Measurements from ENCODE around the gene SLC16A10. TPM values are rescaled to one million over a fixed set of nuclear protein-coding genes. Genes with fewer than 3 reads are reported as not detected.
"Not testable (repeated sequence)": the region's sequence is repeated elsewhere in the genome, so short reads cannot be mapped to it uniquely, and the experiment has no call there.

Gene SLC16A10
- total RNA-seq, 1 donor from 2014 or later: 1.0 TPM

DNA sequence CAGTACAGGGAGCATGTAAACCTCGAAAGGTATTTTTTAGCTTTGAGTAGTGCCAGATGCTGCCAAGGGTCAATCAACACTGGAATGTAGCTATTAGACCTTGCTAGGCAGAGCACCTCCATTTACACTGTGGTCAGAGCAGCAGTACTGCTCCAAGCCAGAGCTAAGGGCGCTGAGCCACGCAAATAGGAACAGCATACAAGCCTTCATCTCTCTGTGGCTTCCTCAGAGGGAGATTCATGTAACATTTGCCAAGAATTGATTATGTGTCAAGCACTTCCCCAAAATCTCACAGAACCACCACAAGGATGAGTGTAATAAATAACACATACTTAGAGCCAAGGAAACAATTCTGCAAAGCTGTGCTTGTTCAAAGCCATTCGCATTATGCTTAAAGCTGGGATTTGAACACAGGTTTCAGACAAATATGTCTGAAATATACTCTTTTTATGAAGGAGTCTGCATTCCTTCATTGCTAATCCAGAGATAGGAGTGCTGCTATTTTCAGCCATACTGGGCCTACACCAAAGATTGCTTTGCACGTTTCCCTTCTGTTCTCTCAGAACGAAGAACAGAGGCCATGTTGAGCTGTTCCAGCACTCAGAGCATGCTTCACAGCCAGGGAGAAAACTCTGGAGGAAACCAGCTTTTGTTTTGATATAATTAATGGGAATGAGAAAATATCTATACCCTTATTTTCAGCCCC lies 97.7 kb downstream of the SLC16A10 start:
- intact Hi-C loops (cut with micrococcal nuclease): no loop called here

DNA sequence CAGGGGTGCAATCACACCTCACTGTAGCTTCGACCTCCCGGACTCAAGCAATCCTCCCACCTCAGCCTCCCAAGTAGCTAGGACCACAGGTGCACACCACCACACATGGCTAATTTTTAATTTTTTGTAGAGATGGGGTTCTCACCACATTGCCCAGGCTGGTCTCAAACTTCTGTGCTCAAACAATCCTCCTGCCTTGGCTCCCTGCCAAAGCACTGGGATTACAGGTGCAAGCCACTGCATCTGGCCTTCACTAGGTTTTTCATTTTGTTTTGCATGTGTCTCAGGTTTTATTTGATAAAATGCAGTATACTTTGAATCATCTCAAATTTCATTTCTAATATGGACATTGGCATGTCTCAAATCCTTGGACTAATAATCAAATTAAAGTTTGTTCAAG lies 98.7 kb downstream of the SLC16A10 start:
- intact Hi-C loops (cut with micrococcal nuclease): no loop called here

DNA sequence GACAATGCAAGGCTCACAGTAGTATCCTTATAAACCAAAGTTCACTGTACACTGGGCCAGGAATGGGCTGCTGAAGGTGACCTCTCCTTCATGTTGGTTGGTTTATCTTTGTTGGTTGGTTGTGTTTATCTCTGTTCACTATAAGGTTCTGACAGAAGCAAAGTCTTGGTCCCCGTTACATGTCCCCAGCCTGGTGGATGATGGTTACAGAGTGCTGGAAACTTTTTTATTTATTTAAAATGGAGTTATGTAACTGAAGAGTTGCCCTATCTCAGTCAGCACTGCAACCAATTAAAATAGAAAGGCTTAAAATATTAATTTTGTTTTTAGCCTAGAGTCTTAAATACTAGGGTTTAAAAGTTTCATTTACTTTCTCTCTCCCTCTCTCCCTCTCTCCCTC lies 100.6 kb downstream of the SLC16A10 start:
- intact Hi-C loops (cut with micrococcal nuclease): no loop called here

DNA sequence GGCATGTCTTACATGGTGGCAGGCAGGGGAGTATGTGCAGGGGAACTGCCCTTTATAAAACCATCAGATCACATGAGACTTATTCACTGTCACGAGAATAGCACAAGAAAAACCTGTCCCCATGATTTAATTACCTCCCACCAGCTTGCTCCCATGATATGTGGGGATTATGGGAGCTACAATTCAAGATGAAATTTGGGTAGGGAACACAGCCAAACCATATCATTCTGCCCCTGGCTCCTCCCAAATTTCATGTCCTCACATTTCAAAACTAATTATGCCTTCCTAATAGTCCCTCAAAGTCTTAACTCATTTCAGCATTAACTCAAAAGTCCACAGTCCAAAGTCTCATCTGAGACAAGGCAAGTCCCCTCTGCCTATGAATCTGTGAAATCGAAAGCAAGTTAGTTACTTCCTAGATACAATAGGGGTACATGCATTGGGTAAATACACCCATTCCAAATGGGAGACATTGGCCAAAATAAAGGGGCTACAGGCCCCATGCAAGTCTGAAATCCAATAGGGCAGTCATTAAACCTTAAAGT lies 102.4 kb downstream of the SLC16A10 start:
- intact Hi-C loops (cut with micrococcal nuclease): not testable (repeated sequence)

DNA sequence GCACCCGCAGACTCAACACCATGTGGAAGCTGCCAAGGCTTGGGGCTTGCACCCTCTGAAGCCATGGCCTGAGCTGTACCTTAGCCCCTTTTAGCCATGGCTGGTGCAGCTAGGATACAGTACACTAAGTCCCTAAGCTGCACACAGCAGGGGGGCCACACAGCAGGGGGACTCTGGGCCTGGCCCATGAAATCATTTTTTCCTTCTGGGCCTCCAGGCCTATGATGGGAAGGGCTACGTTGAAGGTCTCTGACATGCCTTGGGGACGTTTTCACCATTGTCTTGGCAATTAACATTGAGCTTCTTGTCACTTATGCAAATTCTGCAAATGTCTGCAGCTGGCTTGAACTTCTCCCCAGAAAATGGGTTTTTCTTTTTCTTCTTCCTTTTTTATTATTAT lies 103.3 kb downstream of the SLC16A10 start:
- intact Hi-C loops (cut with micrococcal nuclease): no loop called here

DNA sequence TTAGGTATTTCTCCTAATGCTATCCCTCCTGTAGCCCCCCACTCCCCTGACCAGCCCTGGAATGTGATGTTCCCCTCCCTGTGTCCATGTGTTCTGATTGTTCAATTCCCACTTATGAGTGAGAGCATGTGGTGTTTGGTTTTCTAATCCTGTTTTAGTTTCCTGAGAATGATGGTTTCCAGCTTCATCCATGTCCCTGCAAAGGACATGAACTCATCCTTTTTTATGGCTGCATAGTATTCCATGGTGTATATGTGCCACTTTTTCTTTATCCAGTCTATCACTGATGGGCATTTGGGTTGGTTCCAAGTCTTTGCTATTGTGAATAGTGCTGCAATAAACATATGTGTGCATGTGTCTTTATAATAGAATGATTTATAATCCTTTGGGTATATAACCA lies 103.8 kb downstream of the SLC16A10 start:
- intact Hi-C loops (cut with micrococcal nuclease): not testable (repeated sequence)

DNA sequence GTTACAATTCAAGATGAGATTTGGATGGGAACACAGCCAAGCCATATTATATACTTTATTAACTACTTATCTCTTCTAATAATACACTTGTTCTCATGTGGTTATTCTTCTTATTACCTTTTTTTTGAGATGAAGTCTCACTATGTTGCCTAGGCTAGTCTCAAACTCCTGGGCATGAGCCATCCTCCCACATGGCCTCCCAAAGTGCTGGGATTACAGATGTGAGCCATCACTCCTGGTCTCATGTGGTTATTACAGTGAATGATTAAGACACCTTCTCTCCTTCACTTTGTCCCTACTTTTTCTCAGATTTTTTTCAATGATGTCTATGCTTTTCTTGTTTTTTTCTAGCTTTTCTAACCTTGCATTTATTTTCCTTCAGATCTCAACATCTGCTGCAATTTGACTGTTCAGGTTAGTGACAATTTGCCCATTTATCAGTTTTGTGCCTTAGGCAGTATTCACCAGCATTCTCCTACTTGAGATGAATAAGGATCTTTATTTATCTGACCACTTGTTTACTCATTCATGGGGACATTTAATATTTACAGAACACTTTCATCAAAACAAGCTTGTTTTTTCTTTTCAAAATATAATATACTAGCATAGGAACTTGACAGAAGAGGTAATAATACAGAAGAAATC lies 105.7 kb downstream of the SLC16A10 start:
- intact Hi-C loops (cut with micrococcal nuclease): no loop called here

DNA sequence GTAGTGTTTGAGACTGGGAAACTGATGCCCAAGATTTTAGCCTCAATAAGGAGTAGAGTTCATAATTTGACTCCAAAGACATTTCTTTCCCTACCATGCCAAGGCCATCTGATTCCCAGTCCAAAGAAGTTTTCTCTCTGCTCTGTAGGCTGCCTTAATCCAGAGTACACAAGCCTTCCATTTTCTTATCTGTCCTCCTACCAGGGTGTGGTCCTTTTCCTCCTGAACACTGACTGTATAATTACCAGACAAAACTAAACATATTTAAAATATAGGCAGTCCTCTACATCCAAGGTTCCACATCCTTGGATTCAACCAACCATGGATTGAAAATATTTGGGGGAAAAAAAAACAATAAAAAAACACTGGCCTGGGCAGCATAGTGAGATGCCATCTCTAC lies 108.4 kb downstream of the SLC16A10 start:
- intact Hi-C loops (cut with micrococcal nuclease): no loop called here

DNA sequence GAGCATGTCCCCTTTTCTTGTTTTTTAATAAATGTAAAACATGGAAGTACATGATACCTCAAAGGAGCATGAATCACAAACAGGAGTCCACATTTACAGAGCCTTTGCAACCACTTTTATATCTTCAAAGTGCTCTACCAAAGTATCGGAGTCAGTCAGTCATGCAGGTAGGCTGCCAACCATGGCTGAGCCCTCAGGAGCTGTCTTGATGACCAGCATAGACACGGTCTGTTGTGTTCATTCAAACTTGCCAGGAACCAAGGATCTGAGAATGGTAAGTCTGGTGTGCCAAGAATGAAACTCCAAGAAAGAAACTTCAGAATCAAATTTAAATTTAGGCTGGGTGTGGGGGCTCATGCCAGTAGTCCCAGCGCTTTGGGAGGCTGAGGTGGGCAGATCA lies 111.5 kb downstream of the SLC16A10 start:
- intact Hi-C loops (cut with micrococcal nuclease): no loop called here

DNA sequence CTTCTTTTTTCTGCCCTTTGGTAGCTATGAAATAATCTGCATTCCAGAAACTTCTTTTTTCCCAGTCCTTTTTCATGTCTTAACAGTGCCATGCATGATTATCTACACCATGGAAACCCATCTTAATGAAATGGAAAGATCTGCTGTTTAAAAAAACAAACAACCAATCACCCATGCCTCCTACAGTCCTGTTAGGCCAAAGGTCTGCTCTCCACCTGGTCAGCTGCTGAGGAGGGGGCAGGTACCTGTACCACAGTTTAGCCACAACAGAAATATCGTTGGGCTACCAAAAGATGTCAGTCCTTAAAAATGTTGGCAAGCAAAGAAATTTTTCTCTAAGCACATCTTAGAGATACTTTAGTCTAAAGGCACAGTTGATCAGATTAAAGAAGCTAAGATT lies 112.6 kb downstream of the SLC16A10 start:
- intact Hi-C loops (cut with micrococcal nuclease): no loop called here

DNA sequence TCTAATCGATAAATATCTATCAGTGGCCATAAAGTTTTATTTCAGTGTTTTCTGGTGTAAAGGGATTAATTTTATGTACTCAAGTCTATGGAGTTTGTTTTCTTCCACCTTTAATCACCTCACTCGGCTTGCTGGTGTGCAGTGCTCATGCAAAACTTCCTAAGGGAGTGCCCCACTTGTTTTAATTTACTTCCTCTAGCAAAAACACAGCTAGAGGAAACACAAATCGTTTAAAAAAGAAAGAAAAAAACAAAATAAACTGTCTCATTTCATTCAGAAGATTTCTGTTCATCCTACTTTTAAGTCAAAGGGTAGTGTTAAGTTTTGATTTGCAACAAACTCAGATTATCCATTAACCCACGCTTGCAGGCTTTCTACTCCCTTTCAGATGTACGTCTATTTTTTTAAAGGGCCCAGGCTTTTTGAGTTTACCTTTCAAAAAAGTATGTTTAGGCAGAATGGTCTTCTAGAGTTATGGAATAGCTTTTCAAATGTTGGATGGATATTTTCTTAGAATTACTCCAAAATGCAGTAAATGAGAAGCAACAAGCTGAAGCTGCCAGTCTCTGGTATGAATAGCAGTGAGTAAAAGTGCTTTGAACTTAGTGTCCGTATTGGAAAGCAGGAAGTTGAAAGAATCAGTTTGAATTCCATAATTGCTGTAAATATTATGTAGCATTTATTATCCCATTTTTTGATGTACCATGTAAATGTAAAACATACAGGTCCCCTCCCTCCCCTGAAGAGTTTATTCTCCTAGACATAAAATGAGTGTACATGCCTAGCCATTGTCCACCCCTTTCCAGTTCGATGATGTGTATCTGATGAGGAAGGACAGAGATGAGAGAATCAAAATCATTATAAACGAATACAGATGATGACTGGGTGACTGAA lies 113.3 kb downstream of the SLC16A10 start:
- intact Hi-C loops (cut with micrococcal nuclease): no loop called here

DNA sequence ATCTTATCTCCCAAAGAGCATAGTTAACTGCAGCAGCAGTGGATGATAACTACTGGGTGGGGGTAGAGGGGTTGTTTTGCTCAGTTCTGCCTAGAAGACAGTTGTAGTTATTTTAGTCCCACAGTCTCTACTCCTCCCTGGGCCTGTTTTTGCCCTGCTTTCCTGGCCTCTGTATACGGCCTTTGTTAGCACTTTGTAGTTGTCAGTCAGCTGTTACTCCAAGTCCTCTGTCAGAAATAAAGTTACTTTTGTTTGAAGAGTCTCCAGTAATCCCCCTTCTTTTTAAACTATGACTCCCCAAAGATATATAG lies 113.9 kb downstream of the SLC16A10 start:
- intact Hi-C loops (cut with micrococcal nuclease): no loop called here

DNA sequence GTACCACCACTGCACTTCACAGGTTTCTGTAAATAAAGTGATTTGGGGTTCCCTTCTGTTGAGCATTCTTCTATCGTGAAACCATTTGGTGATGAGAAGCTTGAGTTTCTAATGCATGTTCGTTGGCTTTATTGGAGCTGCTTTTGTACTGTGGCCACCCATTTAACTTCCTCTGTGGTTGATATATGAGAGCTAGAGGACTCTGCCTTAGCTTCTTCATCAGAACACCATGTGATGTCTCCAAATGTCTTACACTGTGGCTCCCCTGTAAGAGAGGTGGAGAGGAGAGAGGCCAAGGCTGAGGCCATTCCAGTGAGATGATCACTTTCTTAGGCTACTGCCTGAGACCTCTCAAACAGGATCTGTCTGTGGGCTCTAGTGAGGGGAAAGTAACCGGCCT lies 114.5 kb downstream of the SLC16A10 start:
- intact Hi-C loops (cut with micrococcal nuclease): no loop called here

DNA sequence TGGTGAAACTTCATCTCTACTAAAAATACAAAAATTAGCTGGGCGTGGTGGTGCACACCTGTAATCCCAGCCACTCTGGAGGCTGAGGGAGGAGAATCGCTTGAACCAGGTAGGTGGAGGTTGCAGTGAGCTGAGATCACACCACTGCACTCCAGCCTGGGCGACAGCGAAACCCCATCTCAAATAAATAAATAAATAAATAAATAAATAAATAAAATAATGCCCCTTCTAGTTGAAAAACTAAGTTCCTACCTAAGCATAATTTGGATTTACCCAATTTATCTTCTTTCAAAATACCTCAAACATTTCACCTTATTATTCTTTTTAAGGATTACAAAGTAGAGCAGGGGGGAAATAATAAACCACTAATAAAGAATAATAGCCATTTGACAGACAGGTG lies 116.2 kb downstream of the SLC16A10 start:
- intact Hi-C loops (cut with micrococcal nuclease): not testable (repeated sequence)

DNA sequence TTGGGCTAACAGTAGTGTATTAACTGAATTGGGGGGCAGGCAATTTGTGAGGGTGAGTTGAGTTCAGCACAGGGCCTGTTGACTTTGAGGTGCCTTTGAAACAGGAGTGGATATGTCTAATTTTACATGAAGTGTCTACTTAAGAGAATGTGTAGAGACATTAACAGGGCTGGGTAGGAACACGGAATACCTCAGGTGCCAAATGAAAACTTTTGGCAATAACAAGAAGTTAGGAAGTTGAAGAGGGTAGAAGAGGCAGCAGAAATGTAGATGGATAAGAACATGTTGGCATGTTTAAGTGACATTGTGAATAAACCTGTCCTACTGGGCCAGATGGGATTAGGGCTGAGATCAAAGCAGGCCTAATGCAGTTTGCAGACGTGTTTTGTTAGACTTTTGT lies 117.0 kb downstream of the SLC16A10 start:
- intact Hi-C loops (cut with micrococcal nuclease): no loop called here

DNA sequence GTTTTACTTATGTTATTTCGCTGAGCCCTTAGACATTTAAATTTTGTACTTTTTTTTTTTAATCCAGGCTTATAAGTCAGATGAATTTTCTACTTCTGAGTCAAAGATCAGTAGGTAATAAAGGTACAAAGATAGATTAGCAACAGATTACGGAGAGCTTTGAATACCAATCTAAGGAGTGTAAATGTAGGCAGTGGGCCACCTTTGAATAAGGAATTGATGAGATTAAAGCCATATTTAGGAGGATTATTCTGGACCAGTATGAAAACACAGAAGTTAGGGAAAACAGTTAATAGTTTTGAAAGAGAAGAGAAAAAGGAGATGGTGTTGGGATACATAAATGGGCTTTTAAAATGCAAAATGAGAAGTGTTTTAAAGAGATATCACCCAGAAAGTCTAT lies 117.6 kb downstream of the SLC16A10 start:
- intact Hi-C loops (cut with micrococcal nuclease): no loop called here

DNA sequence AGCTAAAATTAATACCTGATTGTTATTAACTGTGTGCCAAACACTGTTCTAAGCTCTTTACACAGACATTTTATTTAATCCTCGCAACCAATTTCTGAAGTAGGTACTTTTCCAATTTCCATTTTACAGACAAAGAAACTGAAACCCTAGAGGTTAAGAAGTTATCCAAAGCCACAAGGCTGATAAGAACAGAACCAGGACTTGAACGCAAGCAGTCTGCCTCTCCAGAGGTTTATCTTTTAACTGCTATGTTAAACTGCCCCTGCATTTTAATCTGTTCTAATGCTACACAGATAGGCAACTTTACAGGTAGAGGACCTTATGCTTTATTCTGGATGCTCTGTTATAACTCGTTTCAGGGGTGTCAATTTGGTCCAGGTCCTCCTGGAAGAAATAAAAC lies 118.2 kb downstream of the SLC16A10 start:
- intact Hi-C loops (cut with micrococcal nuclease): no loop called here

DNA sequence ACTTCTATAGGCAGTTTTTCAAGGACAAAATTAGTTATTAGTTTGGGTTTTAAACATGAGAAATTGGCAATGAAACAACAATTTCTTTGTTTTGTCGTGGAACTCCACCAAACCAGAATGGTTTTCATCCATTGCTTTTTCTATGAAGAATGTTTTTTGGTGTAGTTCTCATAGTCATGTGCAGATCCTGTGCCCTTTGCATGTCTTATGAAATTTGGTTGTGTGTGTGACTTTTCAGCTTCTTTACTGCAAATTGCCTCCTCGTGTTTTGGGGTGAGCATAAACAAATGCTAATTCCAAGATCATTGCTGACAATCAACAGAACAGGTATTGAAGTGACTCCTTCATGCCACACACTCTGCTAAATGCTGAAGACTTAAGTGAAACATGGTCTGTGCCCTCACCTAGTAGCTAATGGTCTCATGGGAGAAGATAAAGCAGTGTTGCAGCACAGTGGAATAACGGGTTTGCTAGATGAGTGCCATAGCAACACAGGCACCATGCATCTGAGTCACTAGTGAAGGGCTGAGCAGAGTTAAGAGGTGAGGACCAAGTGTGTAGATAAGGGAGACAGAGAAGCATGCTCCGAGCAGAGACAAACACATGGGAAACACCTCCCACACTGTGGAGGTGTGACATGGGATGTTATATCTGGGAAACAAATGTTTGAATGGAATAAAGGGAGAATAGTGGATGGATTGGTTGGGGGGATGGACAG lies 120.0 kb downstream of the SLC16A10 start:
- intact Hi-C loops (cut with micrococcal nuclease): no loop called here

DNA sequence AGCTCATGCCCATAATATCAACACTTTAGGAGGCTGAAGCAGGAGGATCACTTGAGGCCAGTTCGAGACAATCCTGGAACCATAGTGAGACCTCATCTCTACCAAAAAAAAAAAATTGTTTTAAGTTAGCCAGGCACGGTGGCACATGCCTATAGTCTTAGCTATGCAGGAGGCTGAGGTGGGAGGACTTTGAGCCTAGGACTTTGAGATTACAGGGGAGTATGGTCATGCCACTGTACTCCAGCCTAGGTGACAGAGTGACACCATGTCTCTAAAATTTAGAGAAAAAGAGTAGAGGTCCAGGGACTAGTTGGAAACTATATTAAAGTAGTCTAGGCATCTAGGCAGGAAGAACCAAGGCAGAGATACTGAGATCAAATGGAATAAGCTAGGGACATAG lies 121.6 kb downstream of the SLC16A10 start:
- intact Hi-C loops (cut with micrococcal nuclease): no loop called here

DNA sequence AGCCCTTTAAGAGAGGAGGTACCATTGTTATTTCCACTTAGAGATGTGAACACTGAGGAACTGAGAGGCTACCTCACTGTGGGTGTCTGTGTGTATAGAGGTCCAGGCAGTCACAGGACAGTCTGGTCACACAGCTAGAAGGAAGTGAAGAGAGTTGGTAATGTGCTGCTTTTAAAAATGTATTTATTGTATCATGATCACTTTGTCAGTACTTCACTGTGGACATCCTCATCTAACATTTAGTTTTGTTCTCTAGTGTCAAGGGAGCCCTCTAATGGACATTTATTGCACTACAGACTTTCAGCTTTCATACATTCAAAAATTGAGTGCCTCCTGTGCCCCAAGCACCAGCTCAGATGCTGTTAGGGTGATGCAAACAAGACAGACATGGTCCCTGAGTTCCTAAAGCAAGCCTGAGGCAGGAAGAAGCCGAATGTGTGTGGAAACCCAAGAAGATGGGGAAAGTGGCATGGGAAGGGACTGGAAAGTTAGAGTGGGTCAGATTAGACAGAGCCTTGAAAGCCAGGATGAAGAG lies 123.0 kb downstream of the SLC16A10 start:
- intact Hi-C loops (cut with micrococcal nuclease): loop anchor here (1.0 to 2.0 kb wide), 5 partner anchors 153 to 833 kb away; no protein-coding TSS in a partner anchor

DNA sequence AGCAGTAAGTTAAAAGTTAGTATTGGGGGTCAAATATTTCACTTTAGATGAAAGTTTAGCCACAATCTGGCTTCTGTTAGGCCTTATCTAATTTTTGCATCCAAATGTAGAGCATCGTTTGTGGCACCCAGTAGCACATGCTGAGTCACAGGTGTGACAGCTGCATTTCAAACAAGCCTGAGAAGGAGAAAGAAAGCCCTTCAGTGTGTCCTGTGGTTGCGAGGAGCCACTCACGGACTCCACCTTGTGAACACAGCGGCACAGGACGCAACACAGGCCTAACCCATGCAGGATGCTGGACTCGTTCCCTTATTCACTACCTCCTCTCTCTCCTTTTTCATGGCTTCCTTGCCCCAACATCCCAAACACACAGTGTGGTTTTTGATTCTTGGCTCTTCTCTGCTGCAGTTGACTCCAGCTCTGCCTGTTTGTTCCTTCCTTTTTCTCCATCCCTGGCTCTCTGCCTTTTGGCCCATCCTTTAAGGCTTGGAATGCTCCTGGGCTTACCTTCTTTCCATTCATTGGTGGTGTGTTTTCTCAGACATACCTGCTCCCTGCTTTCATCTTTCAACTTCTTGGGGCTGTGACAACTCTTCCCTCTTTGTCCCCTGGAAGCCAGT lies 124.2 kb downstream of the SLC16A10 start:
- intact Hi-C loops (cut with micrococcal nuclease): loop anchor here (2.0 kb wide), 1 partner anchor 831 kb away; no protein-coding TSS in a partner anchor
